OCI-LY7 (cell line): Measurements from ENCODE around the gene HGS. TPM values are rescaled to one million over a fixed set of nuclear protein-coding genes. Genes with fewer than 3 reads are reported as not detected.
A peak's percentile ranks its signal among the peaks of the same experiment; 100 is the strongest.

ENCODE experiments used
- BruUV-seq: library from RNA; stranded (reverse); fragments of 400-500 nt; replicated peaks from 2 replicates; lab custom pipeline; 2021; lab: Mats Ljungman, UMichigan
- CTCF ChIA-PET: fragments of 300-600 bp; sonication (Branson Sonifier 250); formaldehyde crosslinking; loops from one replicate; lab custom pipeline; 2022; ENCODE audit warnings: antibody characterized with exemption; ENCODE audit not compliant: unreplicated experiment; lab: Charles Lee
- POLR2A ChIA-PET: fragments of 300-600 bp; sonication (Branson Sonifier 250); formaldehyde crosslinking; loops from one replicate; lab custom pipeline; 2022; ENCODE audit warnings: antibody characterized with exemption; lab: Charles Lee
- DNase-seq: peaks from one replicate; pipeline ENCODE4 v3.0.0-alpha.2; 2015; ENCODE audit warnings: low spot score
- H2AFZ ChIP-seq: fragments of 200-600 bp; sonication (generic), shearing (Covaris generic); 2 replicates; pipeline ENCODE4 v1.6.1; 2014; ENCODE audit warnings: mild to moderate bottlenecking, antibody characterized with exemption, low read length, moderate library complexity
- H3K27ac ChIP-seq: fragments of 200-600 bp; sonication (generic); 2 replicates; pipeline ENCODE4 v1.5.1; 2014; ENCODE audit warnings: mixed run types, low read depth, mild to moderate bottlenecking, moderate library complexity, low read length, inconsistent platforms; ENCODE audit not compliant: poor library complexity, severe bottlenecking
- H3K36me3 ChIP-seq: fragments of 200-600 bp; sonication (generic); 2 replicates; pipeline ENCODE4 v1.6.1; 2014; ENCODE audit warnings: mild to moderate bottlenecking, antibody characterized with exemption, low read length, moderate library complexity, mixed read lengths; ENCODE audit not compliant: insufficient read depth
- H3K4me1 ChIP-seq: fragments of 200-600 bp; sonication (generic); 2 replicates; pipeline ENCODE4 v1.5.1; 2014; ENCODE audit warnings: mild to moderate bottlenecking, low read length; ENCODE audit not compliant: insufficient read depth, poor library complexity, severe bottlenecking
- H3K4me2 ChIP-seq: fragments of 200-600 bp; sonication (generic); 2 replicates; pipeline ENCODE4 v1.6.1; 2014; ENCODE audit warnings: mild to moderate bottlenecking, low read length
- H3K4me3 ChIP-seq: fragments of 200-600 bp; sonication (generic); 2 replicates; pipeline ENCODE4 v1.5.1; 2014; ENCODE audit warnings: mild to moderate bottlenecking, low read depth, low read length; ENCODE audit not compliant: poor library complexity, severe bottlenecking
- H3K79me2 ChIP-seq: fragments of 200-600 bp; sonication (generic); 2 replicates; pipeline ENCODE4 v1.6.1; 2016; ENCODE audit warnings: low read depth, mild to moderate bottlenecking, low read length, moderate library complexity, mixed read lengths; ENCODE audit not compliant: insufficient read depth
- H3K9me2 ChIP-seq: fragments of 200-600 bp; sonication (generic); 2 replicates; pipeline ENCODE4 v1.6.1; 2016; ENCODE audit warnings: mild to moderate bottlenecking, low read length, mixed read lengths; ENCODE audit not compliant: insufficient read depth
- H3K9me3 ChIP-seq: fragments of 200-600 bp; sonication (generic); 2 replicates; pipeline ENCODE4 v1.6.1; 2014; ENCODE audit warnings: mild to moderate bottlenecking, mixed run types, low read length, mixed read lengths
- H4K20me1 ChIP-seq: fragments of 200-600 bp; sonication (generic); 2 replicates; pipeline ENCODE4 v1.6.1; 2014; ENCODE audit warnings: mild to moderate bottlenecking, antibody characterized with exemption, low read length, moderate library complexity, mixed read lengths; ENCODE audit not compliant: insufficient read depth
- CTCF ChIP-seq: fragments of 200-600 bp; sonication (generic); conservative IDR thresholded peaks from 2 replicates; pipeline ENCODE4 v1.5.1; 2014; ENCODE audit warnings: mild to moderate bottlenecking, antibody characterized with exemption, low read length, moderate library complexity, mixed read lengths
- EZH2phosphoT487 ChIP-seq: fragments of 200-600 bp; sonication (generic); IDR thresholded peaks from 2 replicates; pipeline ENCODE4 v1.6.1; 2018; ENCODE audit warnings: low read depth, borderline replicate concordance, mild to moderate bottlenecking, mixed run types, antibody characterized with exemption, low read length, moderate library complexity, mixed read lengths
- intact Hi-C: fragments of 100-400 bp; cut with micrococcal nuclease; formaldehyde crosslinking; loops from one replicate; pipeline ENCODE4 v1.10.0; 2022; ENCODE audit not compliant: unreplicated experiment
- total RNA-seq, 2 experiments: library from RNA; depleted of rRNA in 1 of 2; stranded (reverse); fragments of >200 nt in 1 of 2; shearing (Covaris generic) in 1 of 2; gene quantifications; 2 replicates each; pipeline ENCODE4 v1.2.3, GENCODE V29; 2014 to 2022

Gene HGS
- total RNA-seq, 2 experiments from 2014 or later = 162 to 175 TPM

GRCh38 chr17:81720267-81721071 is 36.7 kb downstream of the HGS start:
- POLR2A ChIA-PET = interaction anchor here (0.6 to 0.7 kb wide), 2 partner anchors 85 to 87 kb away, joined by 3 to 5 read pairs; no protein-coding TSS in a partner anchor
- TSS peak; percentile 34 for BruUV-seq
- no peaks in the 10 kb centered on the region for H3K79me2 ChIP-seq
- CTCF ChIA-PET = no interaction called here
- H3K4me2 ChIP-seq = no peak overlapping the region
- H3K9me2 ChIP-seq = no peaks in the 10 kb centered on the region
- H4K20me1 ChIP-seq = no peaks in the 10 kb centered on the region
- peaks cover 27% of the 10 kb centered on the region for H3K36me3 ChIP-seq
- H3K27ac ChIP-seq = no peak overlapping the region
- TF ChIP-seq CTCF = no peak
- TF ChIP-seq EZH2phosphoT487 = no peak
- no peak for DNase-seq
- intact Hi-C loops = no loop called here
- H3K4me1 ChIP-seq = peaks cover 7% of the 10 kb centered on the region
- no peak overlapping the region for H2AFZ ChIP-seq
- H3K4me3 ChIP-seq = no peak overlapping the region
- no peaks in the 10 kb centered on the region for H3K9me3 ChIP-seq

GRCh38 chr17:81722184-81723120 is 38.6 kb downstream of the HGS start:
- no peak overlapping the region for H3K4me2 ChIP-seq
- H3K79me2 ChIP-seq = no peaks in the 10 kb centered on the region
- H3K9me2 ChIP-seq = no peaks in the 10 kb centered on the region
- H3K9me3 ChIP-seq = no peaks in the 10 kb centered on the region
- H3K27ac ChIP-seq = no peak overlapping the region
- TF ChIP-seq EZH2phosphoT487 (no peak), CTCF (no peak)
- DNase-seq = no peak
- no peak overlapping the region for H2AFZ ChIP-seq
- ChIA-PET CTCF (no interaction called here), POLR2A (interaction anchor here (0.7 kb wide), 1 partner anchor 21 kb away, joined by 3 read pairs; no protein-coding TSS in a partner anchor)
- H4K20me1 ChIP-seq = no peaks in the 10 kb centered on the region
- peaks cover 18% of the 10 kb centered on the region for H3K36me3 ChIP-seq
- peaks cover 7% of the 10 kb centered on the region for H3K4me1 ChIP-seq
- intact Hi-C loops = no loop called here
- BruUV-seq = no TSS peak
- no peak overlapping the region for H3K4me3 ChIP-seq
